NCI-H446 treated with DMSO at 0.1 percent for 48 hours (cell line): ENCODE data around the gene COX6B2.

Experiments
- DNase-seq: peaks from one replicate; lab custom pipeline; 2025; lab: John Stamatoyannopoulos, UW

COX6B2 gene

DNA sequence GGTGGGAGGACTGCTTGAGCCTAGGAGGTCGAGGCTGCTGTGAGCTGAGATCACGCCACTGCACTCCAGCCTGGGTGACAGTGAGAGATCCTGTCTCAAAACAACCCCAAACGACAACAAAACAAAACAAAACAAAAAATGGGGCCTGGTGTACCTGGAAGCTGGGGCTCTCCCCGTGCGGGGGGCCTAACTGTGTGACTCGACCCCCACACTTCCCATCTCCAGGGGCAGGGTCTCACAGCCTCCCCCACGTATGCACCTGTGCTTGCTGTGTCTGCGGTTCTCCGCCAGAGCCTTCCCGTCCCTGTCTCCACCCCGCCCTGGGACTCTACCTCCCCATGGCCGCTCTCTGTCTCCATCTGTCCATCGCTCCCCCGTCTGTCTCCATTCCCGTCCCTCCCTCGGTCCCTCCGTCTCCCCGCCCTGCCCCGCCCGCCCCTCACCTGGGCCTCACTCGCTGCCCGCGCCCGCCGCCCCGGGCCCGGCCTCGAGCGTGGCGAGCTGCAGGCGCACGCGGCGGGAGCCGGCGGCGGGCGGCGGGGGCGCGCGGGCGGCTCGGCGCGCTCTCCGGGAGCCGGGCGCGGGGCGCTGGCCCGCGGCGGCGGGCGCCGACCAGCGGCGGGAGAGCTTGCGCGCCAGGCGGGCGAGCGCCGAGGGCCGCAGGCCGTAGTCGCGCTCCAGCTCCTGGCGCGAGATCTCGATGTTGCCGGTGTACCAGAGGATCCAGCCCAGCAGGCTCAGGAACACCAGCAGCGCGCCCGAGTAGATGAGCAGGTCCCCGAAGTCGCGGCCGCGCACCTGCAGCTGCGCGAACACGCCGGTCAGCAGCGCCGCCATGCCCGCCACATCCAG, 29.0 kb upstream of the COX6B2 start:
- DNase-seq, result peak; percentile 44

GRCh38 chr19:55382522-55383054, 28.1 kb upstream of the COX6B2 start:
- no peak for DNase-seq

DNA sequence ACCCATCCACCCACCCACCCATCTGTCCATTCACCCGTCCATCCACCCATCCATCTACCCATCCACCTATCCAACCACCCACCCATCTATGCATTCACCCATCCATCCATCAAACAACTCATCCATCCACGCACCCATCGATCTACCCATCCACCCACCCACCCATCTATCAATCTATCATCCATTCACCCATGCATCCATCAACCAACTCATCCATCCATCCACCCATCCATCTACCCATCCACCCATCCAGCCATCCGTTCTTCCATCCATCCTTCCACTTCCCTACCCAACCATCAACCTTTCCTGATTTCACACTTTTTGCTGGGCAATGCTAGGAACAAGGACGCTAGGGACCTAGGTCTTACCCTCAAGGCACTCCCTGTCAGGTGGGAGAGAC, 27.5 kb upstream of the COX6B2 start:
- no peak for DNase-seq

GRCh38 chr19:55379174-55379573, 24.7 kb upstream of the COX6B2 start:
- DNase-seq, result no peak

DNA sequence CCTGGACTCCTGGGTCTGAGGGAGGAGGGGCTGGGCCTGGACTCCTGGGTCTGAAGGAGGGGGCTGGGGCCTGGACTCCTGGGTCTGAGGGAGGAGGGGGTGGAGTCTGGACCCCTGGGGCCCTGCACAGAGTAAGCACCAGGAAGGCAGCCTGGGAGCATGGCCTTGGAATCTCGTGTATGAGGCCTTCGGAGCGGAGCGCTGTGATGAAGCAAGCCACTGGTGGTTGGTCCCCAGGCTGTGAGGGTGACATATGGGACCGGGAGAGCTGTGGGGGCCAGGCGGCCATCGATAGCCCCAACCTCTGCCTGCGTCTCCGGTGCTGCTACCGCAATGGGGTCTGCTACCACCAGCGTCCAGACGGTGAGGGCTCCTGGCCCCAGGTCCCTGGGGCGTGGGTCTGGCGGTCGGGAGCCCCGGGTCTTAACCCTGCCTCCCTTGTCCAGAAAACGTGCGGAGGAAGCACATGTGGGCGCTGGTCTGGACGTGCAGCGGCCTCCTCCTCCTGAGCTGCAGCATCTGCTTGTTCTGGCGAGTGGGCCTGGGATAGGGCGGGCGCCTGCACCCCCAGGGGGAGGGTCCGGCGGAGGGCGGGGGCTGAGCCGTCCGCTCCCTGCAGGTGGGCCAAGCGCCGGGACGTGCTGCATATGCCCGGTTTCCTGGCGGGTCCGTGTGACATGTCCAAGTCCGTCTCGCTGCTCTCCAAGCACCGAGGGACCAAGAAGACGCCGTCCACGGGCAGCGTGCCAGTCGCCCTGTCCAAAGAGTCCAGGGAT, 23.0 kb upstream of the COX6B2 start:
- DNase-seq, result no peak

DNA sequence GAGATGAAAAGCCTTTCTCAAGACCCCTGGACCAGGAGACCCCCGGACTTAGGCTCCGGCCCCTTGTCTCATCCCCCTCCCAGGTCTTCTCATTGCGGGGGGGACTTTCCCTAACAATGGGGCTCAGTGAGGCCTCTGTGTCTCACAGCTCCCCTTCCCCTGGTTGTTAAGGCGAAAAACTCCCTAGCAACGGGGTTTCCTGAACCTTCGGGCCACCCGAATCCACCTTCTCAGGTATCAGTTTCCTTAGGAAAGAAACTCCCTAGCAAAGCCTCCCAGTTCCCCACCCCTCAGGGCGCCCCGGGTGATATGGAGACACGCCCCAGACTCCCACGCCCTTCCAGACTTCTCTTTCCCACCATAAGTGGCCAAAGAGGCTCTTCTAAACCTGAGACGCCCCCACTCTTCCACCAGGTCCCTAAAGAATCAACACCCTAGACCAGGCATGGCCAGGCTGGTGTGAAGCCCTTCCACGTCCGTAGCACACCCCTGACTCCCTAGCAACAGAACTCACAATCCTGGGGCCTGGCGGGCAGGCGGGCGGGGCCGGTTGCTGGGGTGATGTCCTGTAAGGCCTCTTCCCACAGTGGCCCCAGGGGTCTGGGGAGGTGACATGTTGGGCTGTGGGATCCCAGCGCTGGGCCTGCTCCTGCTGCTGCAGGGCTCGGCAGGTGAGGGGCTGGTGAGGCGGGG, 21.9 kb upstream of the COX6B2 start, which contains the start of gene TMEM190:
TMEM190 (plus strand) TSS at position 586 of the 693 bp plus-strand sequence; CDS start at position 614, 28 bp downstream.
- DNase-seq, result no peak

GRCh38 chr19:55373993-55374757, 19.7 kb upstream of the COX6B2 start:
- no peak for DNase-seq

GRCh38 chr19:55373306-55373992, 18.9 kb upstream of the COX6B2 start:
- DNase-seq, result no peak

DNA sequence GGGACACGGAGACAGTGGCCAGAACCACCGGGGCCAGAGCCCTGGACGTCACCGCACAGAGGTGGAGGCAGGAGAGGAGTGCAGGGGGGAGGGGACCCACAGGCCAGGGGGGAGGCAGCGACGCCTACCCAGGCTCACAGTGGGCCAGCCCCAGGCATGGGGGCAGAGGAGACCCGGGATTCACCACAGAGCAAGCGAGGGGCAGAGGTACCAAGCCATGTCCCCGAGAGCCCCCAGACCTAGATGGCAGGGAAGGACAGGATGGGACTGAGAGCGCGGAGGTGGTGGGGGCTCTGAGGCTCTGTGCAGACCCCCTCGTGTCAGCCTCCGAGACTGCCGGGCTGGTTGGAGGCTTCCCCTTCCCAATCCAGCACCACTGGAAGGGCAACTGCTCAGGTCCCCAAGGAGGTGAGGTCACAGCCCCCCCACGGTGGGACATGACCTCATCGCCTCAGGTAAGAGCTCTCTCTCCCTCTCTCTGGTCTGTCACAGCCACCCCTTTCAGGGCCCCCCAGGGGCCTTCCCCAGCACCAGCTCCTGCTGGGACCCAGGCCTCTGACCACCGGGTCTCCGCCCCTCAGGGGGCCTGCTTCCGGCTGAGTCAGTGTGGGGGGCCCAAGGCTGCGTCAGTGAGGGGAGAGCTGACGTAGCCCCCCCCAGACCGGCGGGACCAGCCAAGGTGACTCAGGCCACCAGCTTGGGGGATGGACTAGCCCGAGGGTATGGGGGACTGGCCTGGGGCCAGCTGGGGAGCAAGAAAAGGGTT, 18.0 kb upstream of the COX6B2 start:
- no peak for DNase-seq

DNA sequence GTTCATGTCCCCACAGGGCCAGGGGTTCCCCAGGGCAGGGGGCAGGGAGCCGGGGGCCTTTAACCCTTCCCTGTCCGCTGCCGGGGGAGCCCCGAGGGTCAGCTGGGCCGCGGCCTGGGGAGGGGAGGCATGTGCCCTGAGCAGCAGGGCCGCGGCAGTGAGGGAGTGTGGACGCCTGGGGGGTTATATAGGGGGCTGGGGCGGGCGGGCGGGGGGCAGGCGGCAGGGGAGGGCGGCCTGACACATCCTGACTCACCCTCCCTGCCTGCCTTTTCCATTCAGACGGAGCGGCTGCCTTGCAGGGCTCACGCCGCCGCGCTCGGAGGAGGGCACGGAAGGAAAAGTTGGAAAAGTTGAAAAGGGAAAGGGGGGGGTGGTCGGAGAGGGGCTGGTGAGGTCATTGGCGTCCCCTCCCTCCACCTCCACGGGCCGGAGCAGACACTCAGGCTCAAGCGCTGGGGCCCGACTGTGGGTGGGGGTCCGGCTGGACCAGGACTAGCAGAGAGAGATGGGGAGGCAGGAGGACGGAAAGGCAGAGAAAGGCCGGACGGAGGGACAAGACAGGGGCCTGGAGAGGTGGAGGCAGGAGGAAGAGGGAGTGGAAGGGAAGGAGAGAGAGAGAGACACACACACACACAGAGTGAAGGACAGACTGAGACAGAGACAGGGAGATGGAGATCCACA, 15.9 kb upstream of the COX6B2 start, which contains the start of gene IL11:
IL11 (minus strand) TSS at position 159 of the 684 bp plus-strand sequence; CDS start at position 6, 153 bp downstream.
- DNase-seq, result no peak

- DNase-seq, result no peak
These were observed 15.3 kb upstream of the COX6B2 start for GRCh38 chr19:55369653-55370304.

GRCh38 chr19:55368701-55369563, 14.4 kb upstream of the COX6B2 start:
- DNase-seq, result no peak

DNA sequence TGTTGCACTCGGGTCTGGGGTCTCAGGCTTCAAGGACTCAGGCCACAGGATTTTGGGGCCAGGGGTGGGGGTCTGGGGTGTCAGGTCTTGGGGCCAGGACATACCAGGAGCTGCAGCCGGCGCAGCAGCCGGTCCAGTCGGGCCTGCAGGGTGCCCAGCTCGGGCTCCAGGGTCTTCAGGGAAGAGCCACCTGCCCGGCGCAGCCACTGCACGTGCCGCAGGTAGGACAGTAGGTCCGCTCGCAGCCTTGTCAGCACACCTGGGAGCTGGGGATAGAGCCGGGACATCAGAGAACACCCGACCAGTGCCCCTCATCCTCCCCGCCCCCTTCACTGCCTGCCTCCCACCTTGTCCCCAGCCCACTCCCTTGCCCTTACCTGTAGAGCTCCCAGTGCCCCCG, 13.6 kb upstream of the COX6B2 start:
- no peak for DNase-seq

GRCh38 chr19:55366790-55367189, 12.3 kb upstream of the COX6B2 start:
- no peak for DNase-seq

- no peak for DNase-seq
These were observed 11.4 kb upstream of the COX6B2 start for GRCh38 chr19:55365964-55366363.

GRCh38 chr19:55365245-55365644, 10.7 kb upstream of the COX6B2 start:
- DNase-seq, result no peak

- DNase-seq, result no peak
These were observed 8.6 kb upstream of the COX6B2 start, which contains the start of gene GARIN5B for GRCh38 chr19:55362990-55363716. Gene GARIN5B (minus strand): TSS chr19:55363260. CDS start chr19:55363066, 194 bp downstream.
